Measurements from ENCODE around the gene KRT222.

The KRT222 gene

DNA sequence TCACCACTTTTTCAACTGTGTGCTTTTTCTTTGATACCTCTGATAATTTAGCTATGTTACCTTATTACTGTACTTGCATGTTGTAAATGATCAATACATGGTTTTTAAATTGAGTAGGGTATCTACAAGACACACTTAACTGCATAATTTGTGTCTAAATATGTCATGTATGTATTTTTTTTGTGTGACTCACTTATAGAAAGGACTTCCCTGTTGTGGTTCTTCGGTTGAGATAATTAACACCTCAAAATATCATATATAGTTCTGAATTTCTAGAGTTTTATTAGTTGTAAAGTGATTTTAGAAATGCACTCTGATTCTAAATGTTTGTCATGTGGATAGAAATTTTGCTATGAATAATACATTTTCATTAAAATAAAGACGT is 14.5 kb upstream of the KRT222 start:
- TF ChIP-seq POLR2A (IDR thresholded peaks at IDR 0.05; ENCODE audit: low read length) (no peak), GATA1 (IDR thresholded peaks at IDR 0.05; ENCODE audit: low read depth, low read length) (no peak)
- no peak for DNase-seq

DNA sequence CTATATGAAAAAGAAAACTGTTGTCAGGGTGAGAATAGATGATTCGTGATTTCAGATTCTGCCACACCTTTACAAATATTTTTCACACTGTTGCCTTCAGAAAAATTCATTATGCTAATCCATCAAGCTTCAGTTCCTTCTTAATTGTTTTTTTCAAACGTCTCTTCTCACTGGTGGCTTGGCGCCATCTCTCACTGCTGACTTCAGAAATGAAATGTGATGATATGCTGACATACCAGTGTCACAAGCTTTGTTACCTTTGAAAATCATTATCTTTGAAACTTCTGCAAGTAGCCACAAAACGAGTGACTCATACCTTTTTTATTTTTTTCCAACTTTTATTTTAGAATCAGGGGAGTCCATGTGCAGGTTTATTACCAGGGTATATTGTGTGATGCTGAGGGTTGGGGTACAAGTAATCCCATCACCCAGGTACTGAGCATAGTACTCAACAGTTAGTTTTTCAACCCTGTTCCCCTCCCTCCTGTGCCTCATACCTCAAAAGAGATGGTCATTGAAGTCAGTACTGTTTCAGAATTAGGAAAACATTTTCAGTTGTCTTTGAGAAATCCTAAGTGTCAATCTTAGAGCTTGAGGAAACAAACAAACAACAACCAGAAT is 14.0 kb upstream of the KRT222 start:
- TF ChIP-seq GATA1 (IDR thresholded peaks at IDR 0.05; ENCODE audit: low read depth, low read length) = no peak

DNA sequence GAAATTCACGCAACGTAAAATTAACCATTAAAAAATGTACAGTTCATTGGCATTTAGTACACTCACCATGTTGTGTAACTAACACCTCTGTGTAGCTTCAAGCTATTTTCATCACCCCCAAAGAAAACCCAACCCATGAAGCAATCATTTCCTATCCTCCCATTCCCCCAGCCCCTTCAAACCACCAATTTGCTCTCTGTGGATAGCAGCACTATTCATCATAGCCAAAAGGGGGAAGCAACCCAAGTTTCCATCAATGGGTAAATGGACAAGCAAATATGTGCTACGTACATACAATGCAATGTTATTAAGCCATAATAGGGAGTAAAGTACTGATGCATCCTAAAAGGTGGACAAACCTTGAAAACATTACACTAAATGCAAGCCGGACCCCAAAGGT is 10.9 kb upstream of the KRT222 start:
- no peak for DNase-seq
- TF ChIP-seq POLR2A (IDR thresholded peaks at IDR 0.05; ENCODE audit: low read length) (no peak), GATA1 (IDR thresholded peaks at IDR 0.05; ENCODE audit: low read depth, low read length) (no peak)

More for the DNA sequence above, 14.0 kb upstream of the KRT222 start:
- no peak for DNase-seq

DNA sequence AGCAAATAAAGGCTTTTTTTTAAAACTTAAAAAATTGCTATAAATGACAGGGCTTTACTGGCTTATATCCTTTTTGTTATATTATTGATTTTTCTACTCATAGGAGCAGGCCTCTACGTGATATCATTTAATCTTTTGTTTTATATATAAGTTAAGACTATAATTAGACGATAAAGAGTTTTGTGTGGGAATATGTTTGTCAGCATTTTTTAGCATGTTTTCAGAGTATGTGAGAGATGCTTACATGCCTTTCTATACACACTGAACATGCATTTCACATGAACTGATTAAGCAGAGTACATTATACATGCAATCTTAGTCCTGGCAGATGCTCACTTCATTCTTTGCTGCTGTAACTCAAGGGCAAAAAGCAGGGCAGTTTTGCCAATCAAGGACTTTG is 7.7 kb upstream of the KRT222 start:
- DNase-seq = no peak
- TF ChIP-seq GATA1 (IDR thresholded peaks at IDR 0.05; ENCODE audit: low read depth, low read length) (no peak), POLR2A (IDR thresholded peaks at IDR 0.05; ENCODE audit: low read length) (no peak)

DNA sequence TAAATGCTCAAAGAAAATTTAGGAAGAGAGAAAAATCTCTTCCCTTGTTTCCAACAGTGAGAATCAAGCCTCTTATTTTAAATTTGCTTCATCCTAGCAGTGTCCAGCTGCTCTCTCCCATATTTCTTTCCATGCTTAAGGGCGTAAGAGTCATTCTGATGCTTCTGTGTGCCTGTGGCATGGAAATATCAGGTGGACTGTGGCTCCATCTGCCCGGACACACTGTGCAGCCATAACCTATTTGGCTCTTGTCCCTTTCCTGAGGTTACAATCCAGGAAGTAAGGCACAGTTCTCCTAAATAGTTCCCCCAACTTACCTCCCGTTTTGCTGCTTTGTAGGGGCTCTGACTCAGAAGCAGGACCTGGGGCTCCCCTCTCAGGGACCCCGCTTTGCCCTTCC is 6.3 kb upstream of the KRT222 start:
- no peak for DNase-seq
- TF ChIP-seq POLR2A (IDR thresholded peaks at IDR 0.05; ENCODE audit: low read length) = no peak
- TF ChIP-seq GATA1 (IDR thresholded peaks at IDR 0.05; ENCODE audit: low read depth, low read length) = no peak

DNA sequence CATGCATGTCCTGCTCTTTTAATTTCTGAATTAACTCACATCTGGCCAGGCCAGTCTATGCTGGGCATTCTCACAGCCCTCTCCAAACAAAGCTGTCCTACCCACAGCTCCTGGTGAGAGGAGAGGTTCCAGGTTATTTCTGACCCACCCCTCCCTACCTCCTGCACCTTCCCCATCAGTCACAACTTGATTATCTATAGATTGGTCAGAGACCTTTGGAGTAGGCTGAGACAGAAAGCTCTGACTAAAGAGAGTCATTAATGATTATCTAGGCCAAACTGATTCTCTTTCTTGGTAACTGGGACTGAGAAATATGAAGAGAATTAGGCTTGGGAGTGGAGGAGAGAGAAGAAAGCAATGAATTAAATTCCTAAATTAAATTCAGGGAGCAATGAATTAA is 1.4 kb upstream of the KRT222 start:
- TF ChIP-seq POLR2A (IDR thresholded peaks at IDR 0.05; ENCODE audit: low read length) (no peak), GATA1 (IDR thresholded peaks at IDR 0.05; ENCODE audit: low read depth, low read length) (no peak)
- DNase-seq = no peak

DNA sequence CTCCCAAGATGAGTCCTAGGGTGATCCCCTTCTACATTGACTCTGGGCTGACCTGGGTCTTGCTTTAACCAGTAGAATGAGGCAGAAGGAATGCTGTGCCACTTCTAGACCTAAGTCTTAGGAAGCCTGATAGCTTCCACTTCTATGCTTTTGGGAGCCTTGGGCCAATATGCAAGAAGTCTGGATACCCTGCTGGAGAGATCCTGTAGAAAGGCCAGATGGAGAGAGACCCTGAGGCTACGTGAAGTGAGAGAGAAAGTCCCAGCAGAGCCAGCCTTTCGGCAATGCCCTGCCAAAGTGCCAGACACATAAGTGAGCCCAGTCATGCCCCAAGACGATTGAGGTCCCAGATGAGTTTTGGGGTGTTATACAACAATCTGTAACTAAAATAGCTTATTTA is 1.7 kb downstream of the KRT222 start:
- TF ChIP-seq POLR2A (IDR thresholded peaks at IDR 0.05; ENCODE audit: low read length) = no peak
- TF ChIP-seq GATA1 (IDR thresholded peaks at IDR 0.05; ENCODE audit: low read depth, low read length) = no peak
- no peak for DNase-seq

DNA sequence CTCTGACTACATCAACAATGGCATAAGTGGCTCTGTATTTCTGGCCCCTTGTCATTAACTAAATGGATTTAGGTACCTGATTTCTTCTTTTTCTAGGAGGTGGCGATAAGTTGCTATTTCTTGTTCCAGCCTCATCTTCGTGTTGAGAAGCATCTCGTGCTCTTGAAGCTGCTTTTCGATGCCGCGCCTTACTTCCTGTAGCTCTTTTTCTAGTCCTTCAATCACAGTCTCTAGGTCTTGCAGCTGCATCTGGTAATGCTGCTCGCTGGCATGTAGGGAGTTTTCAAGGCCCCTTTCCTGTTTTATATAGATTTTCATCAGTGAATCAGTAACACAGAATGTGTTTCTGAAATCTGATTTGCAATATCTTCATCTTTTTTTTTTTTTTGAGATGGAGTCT is 5.1 kb downstream of the KRT222 start:
- DNase-seq = no peak
- no peak for TF ChIP-seq GATA1 (IDR thresholded peaks at IDR 0.05; ENCODE audit: low read depth, low read length)
- TF ChIP-seq POLR2A (IDR thresholded peaks at IDR 0.05; ENCODE audit: low read length) = no peak

DNA sequence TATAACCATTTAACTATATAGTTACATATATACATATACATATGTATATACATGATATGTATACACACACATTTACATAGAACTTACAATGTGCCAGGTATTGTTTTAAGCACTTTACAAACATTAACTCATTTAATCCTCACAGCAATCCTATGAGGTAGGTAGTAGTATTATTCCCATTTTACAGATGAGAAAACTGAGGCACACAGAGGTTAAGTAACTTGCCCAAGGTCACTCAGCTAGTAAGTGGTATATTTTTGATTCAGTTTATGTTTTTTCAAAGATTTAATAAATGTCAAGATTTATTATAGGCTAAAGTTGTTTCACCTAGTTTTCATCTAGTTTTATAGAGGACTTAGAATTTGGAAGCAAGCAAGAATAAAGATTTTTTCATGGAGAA is 6.6 kb downstream of the KRT222 start:
- DNase-seq = no peak
- TF ChIP-seq POLR2A (IDR thresholded peaks at IDR 0.05; ENCODE audit: low read length) (no peak), GATA1 (IDR thresholded peaks at IDR 0.05; ENCODE audit: low read depth, low read length) (no peak)

DNA sequence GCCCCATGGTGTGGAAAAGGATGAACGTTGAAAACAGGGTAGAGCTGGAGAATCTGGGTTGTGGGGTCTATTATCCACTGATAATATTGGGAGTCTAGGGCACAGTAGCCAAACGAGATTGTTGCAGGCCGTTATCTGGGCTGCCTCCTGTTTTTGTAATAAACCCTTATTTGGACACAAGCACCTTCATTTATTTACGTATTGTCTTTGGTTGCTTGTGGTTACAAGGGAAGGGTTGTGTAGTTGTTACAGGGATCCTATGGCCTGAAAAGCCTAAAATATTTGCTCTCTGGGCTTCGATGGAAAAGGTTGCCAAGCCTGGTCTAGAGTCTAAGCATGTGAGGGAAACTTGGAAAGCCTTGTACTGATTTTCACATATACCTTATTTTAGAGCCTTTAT is 13.0 kb downstream of the KRT222 start:
- DNase-seq = peak in 1 of 2 experiments; percentile 48
- no peak for TF ChIP-seq GATA1 (IDR thresholded peaks at IDR 0.05; ENCODE audit: low read depth, low read length)
- TF ChIP-seq POLR2A (IDR thresholded peaks at IDR 0.05; ENCODE audit: low read length) = no peak

DNA sequence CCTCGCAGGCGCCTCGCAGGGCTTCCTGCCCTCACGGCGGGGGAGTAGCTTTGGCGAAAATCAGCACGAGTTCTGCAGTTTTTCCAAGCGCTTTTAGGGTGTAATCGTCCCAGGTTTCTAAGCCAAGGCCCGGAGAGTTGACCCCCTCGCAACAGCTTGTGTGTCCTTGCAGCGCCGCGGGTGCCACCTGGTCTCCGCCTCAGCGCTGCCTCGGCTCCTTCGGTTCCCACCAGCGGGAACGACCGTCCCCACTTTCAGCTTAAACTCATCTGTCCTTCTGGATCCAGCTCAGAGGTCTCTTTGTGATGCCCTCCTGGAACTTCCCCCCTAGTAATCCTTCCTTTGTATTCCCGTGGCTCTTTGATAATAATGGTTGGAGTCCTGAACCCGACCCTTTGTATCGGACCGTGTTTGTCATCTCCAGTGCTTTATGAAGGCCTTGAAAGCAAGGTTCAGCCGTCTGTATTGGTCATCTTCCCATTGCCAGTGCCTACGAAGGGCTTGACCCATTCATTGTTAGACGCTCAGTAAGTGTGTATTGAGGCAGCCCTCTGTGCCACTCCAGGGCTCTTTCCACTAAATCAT is 16.5 kb downstream of the KRT222 start:
- peak; percentile 10 for TF ChIP-seq POLR2A (IDR thresholded peaks at IDR 0.05; ENCODE audit: low read length)
- no peak for TF ChIP-seq GATA1 (IDR thresholded peaks at IDR 0.05; ENCODE audit: low read depth, low read length)
- DNase-seq = no peak

DNA sequence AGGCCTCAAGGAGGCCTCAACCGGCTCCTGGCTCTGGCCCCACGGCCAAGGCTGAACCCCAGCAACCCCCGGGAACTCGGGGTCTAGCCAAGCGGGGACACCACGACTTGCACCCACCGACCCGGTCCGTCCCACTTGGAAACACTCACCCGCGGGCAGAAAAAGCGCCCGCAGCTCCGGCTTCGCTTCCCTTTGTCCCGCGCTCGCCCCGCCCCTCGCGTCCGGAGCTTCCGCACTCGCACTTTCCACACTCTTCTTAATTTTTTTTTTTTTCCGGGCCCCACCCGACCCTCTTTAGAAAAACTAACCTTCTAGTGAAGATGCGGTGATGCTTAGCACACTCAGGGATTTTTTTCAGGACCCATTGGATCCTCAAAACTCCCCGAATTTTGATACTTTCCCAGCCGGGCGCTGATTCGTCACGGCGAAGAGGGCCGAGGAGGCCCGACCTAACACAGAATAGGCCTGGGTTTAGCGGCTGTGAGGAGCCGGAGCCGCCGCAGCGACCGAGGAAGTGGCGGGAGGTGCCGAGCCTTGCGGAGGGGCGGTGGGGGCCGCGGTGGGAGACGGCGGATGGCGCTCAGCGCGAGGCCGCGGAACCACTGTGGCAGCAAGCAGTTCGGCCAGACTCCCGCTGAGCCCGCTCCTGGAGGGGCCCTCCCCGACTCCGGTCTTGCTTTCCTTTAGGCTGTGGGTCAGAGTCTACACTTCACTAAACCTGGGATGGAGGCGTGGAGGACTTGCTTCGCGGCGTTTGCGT is 17.2 kb downstream of the KRT222 start, which contains the start of gene SMARCE1:
Gene SMARCE1 (minus strand): TSS at position 195 of the 760 bp plus-strand sequence. CDS start 2,016 bp downstream, outside the sequence.
- TF ChIP-seq GATA1 (IDR thresholded peaks at IDR 0.05; ENCODE audit: low read depth, low read length) (no peak), POLR2A (IDR thresholded peaks at IDR 0.05; ENCODE audit: low read length) (peak; percentile 65)
- DNase-seq = peak; percentile 90 to 94

DNA sequence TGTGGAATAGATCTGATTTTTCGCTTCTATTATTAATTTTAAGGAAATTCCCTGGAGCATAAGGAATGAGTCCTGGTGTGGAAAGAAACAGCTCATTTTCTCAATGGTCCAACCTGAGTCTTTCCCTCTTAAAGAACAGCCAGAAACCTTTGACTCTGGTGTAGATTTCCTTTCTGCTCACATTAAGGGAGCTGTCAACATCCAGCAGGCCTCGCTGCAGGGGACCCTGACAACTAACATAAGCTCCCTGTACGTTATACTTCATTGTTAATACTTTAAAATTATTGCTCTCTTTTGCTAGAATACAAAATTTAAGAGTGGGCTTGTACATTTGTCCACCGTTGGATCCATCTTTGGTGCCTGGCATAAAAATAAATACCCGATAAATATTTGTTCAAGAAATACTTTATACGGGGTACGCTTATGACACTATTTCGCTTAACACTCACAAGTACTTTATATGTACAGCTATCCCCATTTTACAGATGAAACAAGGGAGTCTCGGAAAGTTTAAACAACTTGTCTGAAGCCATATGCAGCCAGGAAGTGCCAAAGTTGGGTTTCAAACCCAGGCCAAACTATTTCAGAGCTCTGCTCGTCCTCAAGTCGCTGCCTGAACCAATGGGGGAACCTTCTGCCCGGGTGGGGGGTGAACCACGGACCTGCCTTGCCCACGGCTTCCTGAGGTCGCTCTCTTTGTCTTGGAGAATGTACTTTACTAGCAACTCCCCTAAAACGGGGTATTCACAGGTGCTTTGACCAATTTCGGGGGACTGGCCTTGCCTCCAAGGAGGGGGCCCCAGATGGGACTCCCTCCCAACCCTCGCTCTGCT is 18.0 kb downstream of the KRT222 start:
- peak; percentile 85 to 88 for DNase-seq
- no peak for TF ChIP-seq POLR2A (IDR thresholded peaks at IDR 0.05; ENCODE audit: low read length)
- no peak for TF ChIP-seq GATA1 (IDR thresholded peaks at IDR 0.05; ENCODE audit: low read depth, low read length)

DNA sequence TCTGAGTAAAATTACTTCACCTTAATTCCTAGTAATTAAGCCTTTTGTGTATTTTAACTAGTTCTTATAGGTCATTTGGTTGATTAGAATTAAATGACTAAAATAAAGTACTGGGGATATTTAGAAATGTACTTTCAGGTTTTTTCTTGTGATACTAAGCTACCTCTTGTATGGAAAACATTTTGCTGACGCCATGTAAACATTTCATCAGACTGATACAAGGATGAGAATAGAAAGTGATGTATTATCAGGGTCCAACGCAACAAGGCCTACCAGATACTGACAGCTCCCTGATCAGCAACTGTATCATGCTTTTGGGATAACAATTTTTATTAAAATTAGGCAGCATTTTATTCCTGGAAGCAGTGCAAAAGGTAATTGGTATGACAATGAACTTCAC is 19.0 kb downstream of the KRT222 start:
- peak; percentile 25 to 32 for DNase-seq
- TF ChIP-seq GATA1 (IDR thresholded peaks at IDR 0.05; ENCODE audit: low read depth, low read length) (no peak), POLR2A (IDR thresholded peaks at IDR 0.05; ENCODE audit: low read length) (no peak)

All from erythroblast (primary cell).